GM21737 (cell line): Measurements from ENCODE around the gene STARD9.
"Not testable (repeated sequence)": the region's sequence is repeated elsewhere in the genome, so short reads cannot be mapped to it uniquely, and the experiment has no call there.

Source experiments
- ATAC-seq: cut with Tn5 transposase; IDR thresholded peaks from one replicate; pipeline ENCODE4 v1.9.1; 2021; ENCODE audit warnings: mild to moderate bottlenecking, moderate library complexity; ENCODE audit not compliant: unreplicated experiment

The STARD9 gene

DNA sequence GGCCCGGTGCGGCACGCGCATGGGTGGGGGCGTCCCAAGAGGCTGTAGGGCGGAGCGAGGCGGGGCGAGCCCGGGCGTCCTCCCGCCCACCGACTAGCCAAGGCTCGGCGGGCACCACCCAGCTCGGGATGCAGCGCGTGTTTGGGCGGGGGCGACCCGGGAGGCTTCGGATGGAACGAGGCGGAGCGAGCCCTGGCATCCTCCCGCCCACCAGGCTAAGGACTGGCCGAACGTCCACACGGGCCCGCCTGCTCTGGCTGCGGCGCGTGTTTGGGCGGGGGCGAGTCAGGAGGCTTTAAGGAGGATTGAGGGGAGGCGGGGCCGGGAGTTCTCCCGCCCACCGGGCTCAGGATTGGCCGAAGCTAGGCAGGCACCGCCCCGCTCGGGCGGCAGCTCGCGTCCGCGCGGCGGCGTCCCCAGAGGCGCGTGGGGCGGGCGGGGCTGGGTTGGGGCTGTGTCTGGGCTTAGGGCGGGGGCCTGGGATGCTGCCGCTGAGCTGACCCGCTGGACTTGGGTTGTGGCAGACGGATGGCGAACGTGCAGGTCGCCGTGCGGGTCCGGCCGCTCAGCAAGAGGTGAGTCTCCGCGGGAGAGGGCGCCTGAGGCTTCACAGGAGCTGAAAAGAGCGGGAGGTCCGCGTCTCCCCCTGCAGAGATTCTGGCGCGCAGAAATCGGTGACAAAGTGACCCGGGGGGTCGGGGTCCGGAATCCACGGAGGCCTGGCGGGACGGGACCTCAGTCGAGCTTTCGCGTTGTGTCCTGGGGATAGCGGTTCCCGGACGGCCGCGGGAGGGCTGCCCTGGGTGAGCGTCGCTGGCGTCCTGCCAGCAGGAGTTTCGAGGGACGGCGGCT lies at the start of gene STARD9:
STARD9 (plus strand) TSS at position 419 of the 852 bp plus-strand sequence; CDS start at position 529, 110 bp downstream.
- peak; percentile 92 for ATAC-seq

DNA sequence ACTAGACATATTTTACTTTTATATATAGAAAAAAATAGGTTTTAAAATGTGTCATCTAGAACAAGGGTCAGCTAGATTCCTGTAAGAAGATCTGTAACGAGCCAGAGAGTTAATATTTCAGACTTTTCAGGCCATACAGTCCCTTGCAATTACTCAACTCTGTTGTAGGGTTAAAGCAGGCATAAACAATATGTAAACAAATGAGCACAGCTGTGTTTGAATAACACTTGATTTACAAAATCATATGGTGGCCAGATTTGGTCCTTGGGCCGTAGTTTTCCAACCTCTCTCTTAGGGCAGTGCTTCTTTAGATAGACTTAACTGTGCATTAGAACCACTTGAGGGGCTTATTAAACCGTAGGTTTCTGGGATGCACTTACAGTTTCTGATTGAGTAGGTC lies 46.4 kb upstream of the STARD9 start:
- ATAC-seq = no peak

DNA sequence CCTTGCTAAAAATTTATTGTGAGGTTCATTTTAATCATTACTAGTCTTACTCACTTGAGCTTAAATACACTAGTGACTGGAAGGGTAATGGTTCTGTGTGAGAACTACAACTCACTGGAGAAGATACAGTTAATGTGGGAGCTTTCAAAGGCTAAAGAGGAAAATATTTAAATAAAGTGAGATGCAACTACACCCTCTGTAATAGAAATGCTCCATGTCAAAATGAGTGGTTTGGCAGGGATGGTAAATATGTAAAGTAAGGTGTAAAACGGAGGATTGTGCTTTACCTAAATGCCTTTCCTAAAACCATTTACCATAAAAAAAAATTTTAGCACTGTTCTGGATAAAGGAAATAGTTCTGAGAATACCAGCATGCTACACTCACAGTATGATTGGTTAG lies 42.2 kb upstream of the STARD9 start:
- ATAC-seq = no peak

DNA sequence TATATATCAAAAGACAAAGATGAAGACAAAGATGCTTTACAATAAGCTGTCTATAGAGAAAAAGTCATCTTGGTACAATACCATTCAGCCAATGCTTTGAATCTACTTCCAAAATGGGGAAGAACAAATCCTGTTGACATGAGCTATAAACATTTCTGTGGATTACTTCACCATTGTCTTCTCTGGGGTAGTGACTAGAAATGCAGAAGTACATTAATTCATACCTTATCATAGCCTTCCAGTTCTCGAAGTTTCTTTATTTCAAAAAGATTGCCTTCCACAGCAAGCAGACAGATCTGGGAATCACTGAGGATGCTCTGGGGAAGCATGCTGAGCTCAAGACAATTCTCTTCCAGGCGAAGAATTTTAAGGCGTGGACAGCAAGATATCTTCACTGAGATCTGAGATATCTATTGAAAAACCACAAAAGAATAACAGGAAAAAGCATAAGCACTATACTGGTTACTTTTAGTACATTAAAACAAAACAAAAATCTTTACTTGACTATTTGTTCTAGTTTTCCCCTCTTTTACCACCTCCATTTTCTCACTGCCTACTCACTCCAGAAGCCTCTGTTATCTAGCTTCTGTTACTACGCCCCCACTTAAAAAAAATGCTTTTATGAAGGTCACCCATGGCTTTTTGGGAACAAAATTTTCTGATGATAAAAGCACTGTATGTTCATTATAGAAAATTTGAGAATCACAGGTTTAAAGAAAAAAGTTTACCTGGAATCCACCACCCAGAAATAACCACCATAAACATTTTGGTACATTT lies 30.4 kb upstream of the STARD9 start:
- no peak for ATAC-seq

DNA sequence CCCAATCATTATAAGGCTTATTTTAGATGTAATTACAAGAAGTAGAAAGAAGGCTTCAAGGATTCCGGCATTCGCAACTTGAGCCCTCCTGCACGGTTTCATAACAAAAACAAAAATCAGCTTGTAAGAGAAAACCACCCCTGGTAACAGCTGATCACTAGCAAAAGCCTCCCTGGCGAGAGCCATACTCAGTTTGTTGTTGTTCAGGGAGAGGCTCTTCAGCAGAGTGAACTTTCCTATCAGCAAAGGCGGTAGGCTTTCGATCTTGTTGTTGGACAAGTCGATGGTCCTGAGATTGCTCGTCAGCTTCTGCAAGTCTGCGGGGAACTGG lies 27.5 kb upstream of the STARD9 start:
- ATAC-seq = peak; percentile 7

DNA sequence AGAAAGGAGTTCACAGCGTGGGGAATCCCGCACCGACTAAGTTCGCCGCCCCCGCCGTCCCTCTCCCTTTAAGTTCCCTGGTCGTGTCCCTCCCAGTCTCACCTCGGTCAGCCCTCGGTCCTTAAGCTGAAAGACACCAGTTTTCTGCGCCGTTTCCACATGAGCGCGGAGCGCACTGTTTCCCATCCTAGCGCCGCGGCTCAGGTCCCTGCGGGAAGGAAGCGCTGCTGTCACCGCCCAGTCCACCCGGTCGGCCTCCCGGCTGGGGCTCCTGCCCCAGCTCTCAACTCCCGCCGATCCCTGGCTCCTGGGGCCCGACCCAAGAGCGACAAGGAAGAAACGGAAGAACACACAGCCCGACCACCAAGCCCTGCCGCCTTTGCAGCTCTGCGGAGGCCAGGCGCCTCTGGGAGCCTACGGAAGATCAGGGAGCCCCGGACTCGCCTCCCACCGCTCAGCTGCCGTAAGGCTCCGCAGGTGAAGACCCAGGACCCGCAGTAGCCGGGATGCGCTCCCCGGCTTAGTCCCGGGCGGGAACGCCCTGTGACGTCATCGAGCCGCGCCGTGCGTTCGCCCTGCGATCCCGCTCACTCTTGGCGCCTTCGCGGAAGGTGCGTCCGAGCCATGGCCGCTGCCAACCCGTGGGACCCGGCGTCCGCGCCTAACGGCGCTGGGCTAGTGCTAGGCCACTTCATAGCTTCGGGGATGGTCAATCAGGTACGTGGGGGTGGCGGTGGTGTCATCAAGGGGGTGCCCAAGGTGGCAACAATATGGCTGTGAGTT lies 27.0 kb upstream of the STARD9 start, which contains the start of the genes HAUS2 and LRRC57:
HAUS2 (plus strand) TSS at position 590 of the 783 bp plus-strand sequence; CDS start at position 625, 35 bp downstream.
LRRC57 (minus strand) TSS at position 545 of the 783 bp plus-strand sequence; CDS start at position 186, 359 bp downstream.
- peak; percentile 65 for ATAC-seq

DNA sequence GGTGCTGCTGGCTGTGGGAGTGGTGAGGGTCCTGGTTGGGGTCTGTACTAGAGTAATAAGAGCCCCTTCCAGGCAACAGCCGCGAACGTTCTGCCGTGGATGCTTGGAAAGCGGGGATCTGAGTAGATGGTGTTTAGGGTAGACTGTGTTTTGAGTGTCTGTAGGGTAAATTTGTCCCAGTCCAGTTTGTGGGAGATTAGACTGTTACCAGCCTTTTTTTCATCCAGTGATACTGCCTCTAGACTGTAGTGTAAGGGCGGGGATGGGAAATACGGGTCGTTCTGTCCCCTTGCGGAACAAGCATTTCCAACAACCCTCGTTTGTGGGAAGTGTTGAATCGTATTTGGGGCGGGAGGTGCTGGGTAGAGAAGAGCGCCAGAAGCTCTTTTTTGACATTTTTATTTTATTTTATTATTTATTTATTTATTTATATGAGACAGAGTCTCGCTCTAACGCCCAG lies 26.3 kb upstream of the STARD9 start:
- ATAC-seq = peak; percentile 15

DNA sequence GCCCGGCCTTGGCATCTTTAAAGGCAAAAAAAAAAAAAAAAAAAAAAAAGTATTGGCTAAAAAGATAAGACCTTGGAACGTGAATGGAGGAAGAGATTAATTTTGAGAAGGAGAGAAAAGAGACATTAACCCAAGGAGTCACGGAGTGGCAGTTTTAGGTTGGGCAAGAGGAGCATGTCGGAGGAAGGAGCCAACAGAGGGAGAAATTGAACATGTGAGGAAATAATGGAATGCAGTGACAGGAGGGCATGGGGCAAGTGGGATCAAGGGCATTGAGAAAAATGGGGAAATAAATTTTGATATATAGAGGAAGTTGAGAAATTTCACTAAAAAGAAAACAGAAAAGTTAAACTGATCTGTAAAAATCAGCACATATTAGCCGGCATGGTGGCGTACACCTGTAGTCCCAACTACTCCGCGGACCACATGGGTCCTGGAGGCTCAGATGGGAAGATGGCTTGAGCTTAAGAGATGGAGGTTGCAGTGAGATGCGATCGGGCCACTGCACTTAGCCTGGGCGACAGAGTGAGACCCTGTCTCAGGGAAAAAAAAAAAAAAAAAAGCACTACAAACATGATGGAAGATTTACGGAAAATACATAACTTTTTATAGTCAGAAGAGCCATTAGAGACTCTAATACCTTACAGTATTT lies 25.5 kb upstream of the STARD9 start:
- no peak for ATAC-seq

DNA sequence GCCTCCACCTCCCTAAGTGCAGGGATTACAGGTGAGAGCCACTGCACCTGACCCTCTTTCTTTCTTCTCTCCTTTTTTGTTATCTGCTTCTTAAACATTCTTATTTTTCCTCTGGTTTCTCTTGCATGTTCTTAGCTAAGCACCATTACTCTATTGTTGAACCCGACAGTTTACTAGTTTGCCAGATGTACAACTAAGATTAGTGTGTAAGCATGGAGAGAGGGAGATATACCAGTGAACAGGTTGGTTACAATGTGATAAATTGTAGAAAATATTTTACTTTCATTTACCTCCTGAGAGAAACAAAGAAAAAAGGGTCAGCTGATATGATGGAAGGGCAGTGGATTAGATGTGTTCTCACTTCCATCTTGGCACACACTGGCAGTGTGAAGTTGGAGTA lies 21.9 kb upstream of the STARD9 start:
- no peak for ATAC-seq

DNA sequence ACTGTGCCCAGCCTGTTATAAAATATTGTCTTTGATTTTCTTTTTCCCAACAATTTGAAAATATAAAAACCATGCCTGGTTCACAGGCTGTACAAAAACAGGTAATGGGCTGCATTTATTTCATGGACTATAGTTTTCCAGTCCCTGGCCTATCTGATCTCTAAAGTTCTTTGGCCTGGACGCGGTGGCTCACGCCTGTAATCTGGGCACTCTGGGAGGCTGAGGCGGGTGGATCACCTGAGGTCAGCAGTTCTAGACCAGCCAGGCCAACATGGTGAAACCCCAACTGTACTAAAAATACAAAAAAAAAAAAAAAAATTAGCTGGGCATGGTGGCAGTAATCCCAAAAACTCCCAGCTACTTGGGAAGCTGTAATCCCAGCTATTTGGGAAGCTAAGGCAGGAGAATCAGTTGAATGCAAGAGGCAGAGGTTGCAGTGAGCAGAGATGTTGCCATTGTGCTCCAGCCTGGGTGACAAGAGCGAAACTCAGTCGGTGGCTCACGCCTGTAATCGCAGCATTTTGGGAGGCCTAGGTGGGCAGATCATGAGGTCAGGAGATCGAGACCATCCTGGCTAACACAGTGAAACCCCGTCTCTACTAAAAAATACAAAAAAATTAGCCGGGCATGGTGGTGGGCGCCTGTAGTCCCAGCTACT lies 18.7 kb upstream of the STARD9 start:
- ATAC-seq = not testable (repeated sequence)

DNA sequence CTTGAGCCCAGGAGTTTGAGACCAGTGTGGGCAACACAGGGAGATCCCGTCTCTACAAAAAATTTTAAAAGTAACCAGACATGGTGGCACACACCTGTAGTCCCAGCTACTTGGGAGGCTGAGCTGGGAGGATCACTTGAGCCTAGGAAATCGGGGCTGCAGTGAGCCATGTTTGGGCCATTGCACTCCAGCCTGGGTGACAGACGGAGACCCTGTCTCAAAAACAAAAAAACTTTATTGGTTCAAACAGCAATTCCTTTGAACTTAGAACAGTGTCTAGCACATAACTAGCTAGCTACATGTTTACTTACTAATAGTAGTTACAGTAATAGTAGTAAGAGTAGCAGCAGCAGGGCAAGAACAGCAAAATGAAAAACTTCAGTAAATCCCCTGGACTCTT lies 16.7 kb upstream of the STARD9 start:
- no peak for ATAC-seq

DNA sequence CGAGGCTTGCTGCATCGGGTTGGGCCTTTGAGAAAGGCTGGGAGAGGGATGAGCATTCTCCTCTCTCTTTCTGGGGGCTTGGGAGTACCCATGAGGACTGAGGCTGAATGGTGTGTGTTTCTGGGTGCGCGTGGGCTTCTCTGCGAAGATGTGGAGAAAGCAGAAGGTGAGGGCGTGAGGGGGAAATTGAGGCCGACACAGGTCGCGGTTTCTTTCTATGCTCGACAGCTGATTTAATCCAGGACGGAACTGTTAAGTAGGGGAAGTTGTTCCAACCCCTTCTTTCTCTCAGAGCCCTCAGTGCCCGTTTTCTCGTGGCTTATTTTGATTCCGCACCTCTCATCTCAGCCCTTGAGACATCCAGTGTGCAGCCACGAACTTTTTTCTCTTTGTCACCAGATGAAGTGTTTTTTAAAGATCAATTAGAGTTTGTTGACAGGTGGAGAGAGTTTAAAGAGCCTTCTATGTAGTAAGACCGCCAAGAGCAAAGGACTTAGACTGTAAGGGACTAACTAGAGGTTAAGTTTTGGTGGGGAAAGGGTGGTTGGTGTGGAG lies 711 bp downstream of the STARD9 start:
- no peak for ATAC-seq

DNA sequence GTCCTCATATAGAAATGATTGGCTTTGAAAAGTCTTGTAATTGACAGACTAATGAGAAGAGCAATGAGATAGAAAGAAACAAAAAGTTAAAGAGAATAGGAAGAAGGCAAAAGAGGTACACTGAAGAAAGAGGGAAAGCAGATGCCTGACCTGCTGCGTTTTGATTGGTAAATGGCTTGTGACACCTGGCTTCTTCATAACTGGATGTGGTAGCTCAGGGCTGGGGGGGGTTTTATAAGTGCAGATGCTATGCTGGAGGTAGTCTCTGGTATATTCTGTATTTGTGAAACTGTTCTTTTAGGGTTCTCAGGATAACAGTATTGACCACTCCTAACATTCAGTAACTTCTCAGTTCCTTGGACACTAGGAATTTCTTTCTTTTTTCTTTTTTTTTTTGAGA lies 1.4 kb downstream of the STARD9 start:
- ATAC-seq = no peak

DNA sequence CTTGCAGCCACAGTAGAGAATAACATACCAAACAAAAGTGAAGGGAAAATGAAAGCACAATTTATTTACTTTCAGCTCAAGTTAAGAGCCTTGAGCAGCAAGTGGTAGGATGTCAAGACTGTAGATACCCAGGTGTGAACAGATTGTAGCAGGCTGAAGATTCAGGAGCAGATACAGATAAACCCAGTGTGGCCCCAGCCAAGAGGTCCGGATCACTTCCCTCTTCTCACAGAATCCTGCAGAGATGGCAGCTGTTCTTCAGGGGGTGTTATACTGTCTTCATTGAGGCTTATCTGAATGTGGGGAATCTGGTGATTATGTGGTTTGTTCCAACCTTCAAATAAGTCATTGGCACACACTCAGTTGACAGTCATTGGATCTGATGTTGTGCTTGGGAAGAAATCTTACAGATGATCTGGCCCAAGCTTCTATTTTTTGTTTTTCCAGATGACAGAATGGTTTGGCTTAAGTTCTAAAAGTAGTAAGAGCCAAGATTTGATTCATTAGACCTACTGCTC lies 2.2 kb downstream of the STARD9 start:
- ATAC-seq = no peak

DNA sequence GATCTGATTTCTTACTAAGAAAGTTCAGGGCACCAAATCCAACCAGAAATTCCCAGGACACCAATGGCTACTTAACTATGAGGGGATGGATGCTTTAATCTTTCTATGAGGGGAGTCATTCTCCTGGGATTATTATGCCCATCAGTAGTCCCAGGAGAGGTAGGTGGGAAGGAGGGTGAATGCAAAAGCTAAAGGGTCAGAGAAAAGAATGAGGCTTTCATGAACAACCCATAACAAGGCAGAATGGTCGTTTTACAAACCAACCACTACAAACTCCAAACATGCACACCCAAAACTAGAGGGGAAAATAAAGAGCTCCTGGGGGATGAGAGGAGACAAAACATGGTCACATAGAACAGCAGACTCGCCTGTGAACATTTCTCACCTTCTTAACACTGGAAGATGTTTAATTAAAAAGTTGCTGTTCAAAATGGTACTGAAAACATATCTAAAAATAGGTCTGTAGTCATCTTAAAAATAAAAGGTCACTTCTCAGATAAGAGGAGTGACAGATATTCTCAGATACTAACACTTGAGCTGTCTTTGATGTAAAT lies 3.7 kb downstream of the STARD9 start:
- no peak for ATAC-seq

DNA sequence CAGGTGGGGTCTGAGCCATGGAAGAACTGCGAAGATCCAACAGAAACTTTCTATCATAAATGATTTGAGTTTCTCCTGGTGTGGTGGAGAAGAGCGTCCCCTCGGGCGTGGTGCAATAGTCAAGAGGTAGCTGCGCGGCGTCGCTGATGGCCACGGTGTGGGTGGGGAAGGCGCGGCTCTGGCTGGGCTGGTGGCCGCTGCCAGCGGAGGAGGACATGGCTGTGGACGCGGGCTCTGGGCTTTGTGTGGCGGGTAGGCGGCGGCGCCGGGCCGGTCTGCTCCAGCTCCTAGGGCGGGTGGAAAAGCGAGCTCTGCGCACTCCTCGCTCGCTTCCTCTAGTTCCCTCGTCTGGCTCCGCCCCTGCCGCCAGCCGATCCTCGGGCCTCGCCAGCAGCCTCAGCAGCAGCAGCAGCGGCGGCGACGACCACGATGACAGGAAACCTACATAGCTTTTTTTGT lies 5.9 kb downstream of the STARD9 start:
- ATAC-seq = peak; percentile 72

DNA sequence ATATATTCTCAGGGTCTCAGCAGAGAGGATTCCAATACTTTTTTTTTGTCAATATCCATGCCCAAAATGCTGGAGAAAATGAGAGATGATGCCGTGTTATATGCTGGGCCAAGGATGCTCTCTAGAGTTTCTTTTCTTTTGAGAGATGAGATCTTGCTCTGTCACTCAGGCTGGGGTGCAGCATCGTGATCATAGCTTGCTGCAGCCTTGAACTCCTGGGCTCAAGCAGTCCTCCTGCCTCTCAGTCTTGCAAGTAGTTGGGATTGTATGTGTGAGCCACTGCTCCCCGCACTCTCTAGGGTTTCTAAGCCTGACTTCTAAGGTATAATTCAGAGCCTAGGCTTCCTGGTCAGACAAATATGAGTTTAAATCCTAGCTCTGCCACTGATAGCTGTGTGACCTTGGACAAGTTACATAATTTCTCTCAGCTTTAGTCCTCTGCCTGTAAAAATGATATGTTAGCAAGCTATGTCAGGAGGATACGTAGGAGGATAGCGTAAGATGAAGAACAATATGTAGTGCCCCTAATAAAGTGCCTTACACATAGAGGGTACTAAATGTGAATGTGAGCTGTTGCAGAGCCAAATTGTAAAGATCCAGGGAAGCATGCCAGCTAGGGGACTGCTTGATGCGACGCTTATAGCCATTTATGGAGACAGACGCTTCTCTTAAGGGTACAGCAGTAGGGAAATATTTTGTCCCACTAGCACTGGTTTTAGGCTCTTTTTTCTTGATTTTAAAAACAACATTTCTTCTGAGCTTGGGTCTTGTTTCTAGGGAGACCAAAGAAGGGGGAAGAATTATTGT lies 7.4 kb downstream of the STARD9 start:
- no peak for ATAC-seq
